Measurements from ENCODE around the gene WNT3. TPM values are rescaled to one million over a fixed set of nuclear protein-coding genes. Genes with fewer than 3 reads are reported as not detected.
"Not testable (repeated sequence)": the region's sequence is repeated elsewhere in the genome, so short reads cannot be mapped to it uniquely, and the experiment has no call there.

Gene WNT3
- total RNA-seq, 1 donor from 2014 or later = 14.4 TPM

DNA sequence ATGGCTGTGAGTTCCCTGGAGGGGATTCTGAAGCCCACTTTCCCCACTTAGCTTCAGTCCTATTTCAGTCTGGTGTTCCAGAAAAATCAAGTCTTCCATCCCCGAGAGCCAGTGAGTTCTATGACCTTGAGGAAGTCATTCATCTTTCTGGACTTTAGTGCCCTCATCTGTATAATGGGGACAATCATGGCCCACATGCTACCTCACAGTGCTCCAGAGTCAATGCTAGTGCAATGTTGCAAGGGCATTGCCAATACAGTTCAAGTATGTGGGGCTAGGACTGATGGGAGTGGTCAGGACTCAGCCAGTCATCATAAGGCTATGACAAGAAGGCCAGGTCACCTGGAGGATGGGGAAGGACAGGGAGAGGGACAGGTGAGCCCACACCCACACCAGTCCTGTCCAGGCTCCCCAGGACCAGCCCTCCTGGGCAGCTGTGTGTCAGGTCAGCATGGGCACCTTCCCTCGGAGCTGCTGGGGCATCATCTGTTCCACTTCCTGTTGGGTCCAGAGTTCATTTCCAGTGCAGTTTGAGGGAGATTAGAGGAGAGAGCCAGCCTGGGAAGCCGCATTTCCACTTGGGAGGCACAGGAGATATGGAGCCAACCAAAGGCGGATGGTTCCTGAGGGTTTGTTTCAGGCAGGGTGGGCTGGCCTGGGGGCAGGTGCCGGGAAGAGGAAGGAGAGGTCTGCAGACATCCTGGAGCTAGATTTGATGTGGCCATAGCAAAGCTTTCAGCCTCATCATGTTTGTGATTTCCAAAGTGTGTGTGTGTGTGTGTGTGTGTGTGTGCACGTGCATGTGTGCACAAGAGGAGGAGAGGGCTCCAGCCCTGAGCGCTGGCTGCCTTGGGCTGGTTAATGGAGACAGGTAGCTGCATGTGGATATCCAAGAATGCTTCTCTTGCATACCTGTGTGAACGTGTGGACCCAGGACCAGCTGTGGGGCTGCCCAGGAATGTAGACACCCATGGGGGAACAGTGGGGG lies 29.0 kb upstream of the WNT3 start:
- H3K9me3 Mint-ChIP-seq (ENCODE audit: unreplicated experiment) = no peaks in the 10 kb centered on the region
- H3K27ac Mint-ChIP-seq (ENCODE audit: unreplicated experiment) = no peak overlapping the region
- peaks cover 12% of the 10 kb centered on the region for H3K4me1 Mint-ChIP-seq (ENCODE audit: unreplicated experiment)
- no peak for TF ChIP-seq CTCF (IDR thresholded peaks at IDR 0.05; ENCODE audit: unreplicated experiment)
- H3K27me3 Mint-ChIP-seq (ENCODE audit: unreplicated experiment) = peaks cover 10% of the 10 kb centered on the region
- DNase-seq (ENCODE audit: low spot score) = no peak
- peaks cover 6% of the 10 kb centered on the region for H3K36me3 Mint-ChIP-seq (ENCODE audit: low read depth, unreplicated experiment)
- no peak overlapping the region for H3K4me3 Mint-ChIP-seq (ENCODE audit: unreplicated experiment)

GRCh38 chr17:46842835-46843234 lies 24.3 kb upstream of the WNT3 start:
- TF ChIP-seq CTCF (IDR thresholded peaks at IDR 0.05; ENCODE audit: unreplicated experiment) = peak; percentile 82
- Mint-ChIP-seq H3K27ac (ENCODE audit: unreplicated experiment) (no peak overlapping the region), H3K36me3 (ENCODE audit: low read depth, unreplicated experiment) (peaks cover 3% of the 10 kb centered on the region), H3K27me3 (ENCODE audit: unreplicated experiment) (peaks cover 2% of the 10 kb centered on the region), H3K4me1 (ENCODE audit: unreplicated experiment) (peaks cover 14% of the 10 kb centered on the region), H3K9me3 (ENCODE audit: unreplicated experiment) (no peaks in the 10 kb centered on the region), H3K4me3 (ENCODE audit: unreplicated experiment) (no peak overlapping the region)
- DNase-seq (ENCODE audit: low spot score) = no peak

GRCh38 chr17:46841561-46842379 lies 23.3 kb upstream of the WNT3 start:
- Mint-ChIP-seq H3K4me3 (ENCODE audit: unreplicated experiment) (no peak overlapping the region), H3K27me3 (ENCODE audit: unreplicated experiment) (peaks cover 2% of the 10 kb centered on the region), H3K4me1 (ENCODE audit: unreplicated experiment) (peaks cover 14% of the 10 kb centered on the region), H3K27ac (ENCODE audit: unreplicated experiment) (no peak overlapping the region), H3K9me3 (ENCODE audit: unreplicated experiment) (no peaks in the 10 kb centered on the region), H3K36me3 (ENCODE audit: low read depth, unreplicated experiment) (no peaks in the 10 kb centered on the region)
- DNase-seq (ENCODE audit: low spot score) = peak; percentile 73
- TF ChIP-seq CTCF (IDR thresholded peaks at IDR 0.05; ENCODE audit: unreplicated experiment) = peak; percentile 94

- Mint-ChIP-seq H3K27ac (ENCODE audit: unreplicated experiment) (peak overlapping the region; percentile 48), H3K4me1 (ENCODE audit: unreplicated experiment) (peaks cover 17% of the 10 kb centered on the region)
- not testable (repeated sequence) for H3K9me3 Mint-ChIP-seq (ENCODE audit: unreplicated experiment); DNase-seq (ENCODE audit: low spot score); H3K36me3 Mint-ChIP-seq (ENCODE audit: low read depth, unreplicated experiment); H3K27me3 Mint-ChIP-seq (ENCODE audit: unreplicated experiment); H3K4me3 Mint-ChIP-seq (ENCODE audit: unreplicated experiment)
Measured at GRCh38 chr17:46840596-46840995, 22.1 kb upstream of the WNT3 start.

DNA sequence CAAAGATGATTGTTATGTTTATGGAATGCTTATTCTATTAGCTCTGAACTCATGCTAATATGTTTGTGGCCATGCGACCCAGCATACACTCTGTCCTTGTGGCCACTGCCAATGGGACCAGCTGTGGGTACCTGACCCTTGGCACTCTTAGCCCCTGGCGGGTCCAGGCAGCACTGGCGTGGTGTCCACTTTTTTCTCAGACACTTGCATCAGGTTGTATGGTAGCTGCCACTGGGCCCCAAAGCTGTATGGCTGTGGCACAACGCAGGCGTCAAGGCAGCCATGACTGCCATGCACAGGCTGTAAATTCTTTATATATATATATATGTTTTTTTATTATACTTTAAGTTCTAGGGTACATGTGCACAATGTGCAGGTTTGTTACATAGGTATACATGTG lies 20.7 kb upstream of the WNT3 start:
- TF ChIP-seq CTCF (IDR thresholded peaks at IDR 0.05; ENCODE audit: unreplicated experiment) = no peak
- Mint-ChIP-seq H3K36me3 (ENCODE audit: low read depth, unreplicated experiment) (no peaks in the 10 kb centered on the region), H3K4me3 (ENCODE audit: unreplicated experiment) (no peak overlapping the region), H3K4me1 (ENCODE audit: unreplicated experiment) (peaks cover 14% of the 10 kb centered on the region), H3K27me3 (ENCODE audit: unreplicated experiment) (peaks cover 3% of the 10 kb centered on the region), H3K9me3 (ENCODE audit: unreplicated experiment) (no peaks in the 10 kb centered on the region), H3K27ac (ENCODE audit: unreplicated experiment) (no peak overlapping the region)
- no peak for DNase-seq (ENCODE audit: low spot score)

Measured in endothelial cell (in vitro differentiated cells).